H1 (cell line): Measurements from ENCODE around the gene TSFM. TPM values are rescaled to one million over a fixed set of nuclear protein-coding genes. Genes with fewer than 3 reads are reported as not detected.

Experiments
- CTBP2 ChIP-seq: IDR thresholded peaks from 2 replicates; pipeline ENCODE4 v1.7.0; 2011; ENCODE audit warnings: borderline replicate concordance, mild to moderate bottlenecking, moderate library complexity, mixed read lengths, low read length; ENCODE audit not compliant: insufficient read depth, insufficient read length
- SAP30 ChIP-seq: fragments of 300-600 bp; sonication (generic); IDR thresholded peaks from 2 replicates; pipeline ENCODE4 v1.7.1; 2012; ENCODE audit warnings: low read length, moderate library complexity, mild to moderate bottlenecking, inconsistent platforms; ENCODE audit not compliant: insufficient read depth, insufficient replicate concordance
- TBP ChIP-seq: IDR thresholded peaks from 2 replicates; pipeline ENCODE4 v1.6.1; 2011; ENCODE audit warnings: low read depth, low read length, improper control_type of control experiment
- polyA plus RNA-seq, 7 experiments: library from polyadenylated mRNA; depleted of rRNA in 3 of 7; stranded (reverse) in 5 of 7; unstranded in 2 of 7; fragments of >200 nt in 5 of 7; fragments of 200-250 nt in 2 of 7; gene quantifications; 1 replicate in 5 of 7; 2 replicates in 1 of 7; 4 replicates in 1 of 7; pipeline versions ENCODE4 v1.2.1 to v1.2.3, GENCODE V29; 2011 to 2013; ENCODE audit warnings: missing spikeins in 2 of 7, mixed read lengths in 2 of 7
- total RNA-seq: library from RNA; stranded (reverse); fragmentation: NEBNext Ultra II Directional; extraction: Animal tissue kit (Norgen Biotek cat#: 25700); gene quantifications from 2 replicates; pipeline ENCODE4 v1.2.1, GENCODE V29; 2021

The TSFM gene
- total and polyA plus RNA-seq, 2 of the 8 experiments (the other 6 are each of a cell fraction or from before 2014, with no cell fraction given) = 17.4 to 49.8 TPM

GRCh38 chr12:57822392-57823130, 40.0 kb downstream of the TSFM start (continued):
- no peak for TF ChIP-seq SAP30
- TF ChIP-seq CTBP2 = no peak
- TF ChIP-seq TBP = no peak
